Stomach (tissue), 4 donors: ENCODE data around the gene TXNDC11.

Experiments used
- EP300 ChIP-seq: sonication (generic); formaldehyde crosslinking; IDR thresholded peaks from one replicate; pipeline ENCODE4 v1.6.1; 2017; ENCODE audit warnings: antibody characterized with exemption
- POLR2A ChIP-seq, 4 donors: fragments of 450-650 bp; IDR thresholded peaks; one replicate each; pipeline ENCODE4 v1.6.1; 2016; ENCODE audit warnings: antibody characterized with exemption in 4 of 4, control low read depth in 2 of 4, mild to moderate bottlenecking in 1 of 4, moderate library complexity in 1 of 4
- TF ChIP-seq, protein P1 (sequence below), 7 experiments: fragments of 450-650 bp in 4 of 7; fragments of 200-600 bp in 3 of 7; sonication (generic) in 3 of 7; IDR thresholded peaks; one replicate each; pipeline ENCODE4 v1.5.1; 2016 to 2019; ENCODE audit warnings: antibody characterized with exemption in 7 of 7, control low read depth in 2 of 7, mild to moderate bottlenecking in 1 of 7

GRCh38 chr16:11757671-11758545, 15.3 kb upstream of the TXNDC11 start:
- TF ChIP-seq, protein P1, sequence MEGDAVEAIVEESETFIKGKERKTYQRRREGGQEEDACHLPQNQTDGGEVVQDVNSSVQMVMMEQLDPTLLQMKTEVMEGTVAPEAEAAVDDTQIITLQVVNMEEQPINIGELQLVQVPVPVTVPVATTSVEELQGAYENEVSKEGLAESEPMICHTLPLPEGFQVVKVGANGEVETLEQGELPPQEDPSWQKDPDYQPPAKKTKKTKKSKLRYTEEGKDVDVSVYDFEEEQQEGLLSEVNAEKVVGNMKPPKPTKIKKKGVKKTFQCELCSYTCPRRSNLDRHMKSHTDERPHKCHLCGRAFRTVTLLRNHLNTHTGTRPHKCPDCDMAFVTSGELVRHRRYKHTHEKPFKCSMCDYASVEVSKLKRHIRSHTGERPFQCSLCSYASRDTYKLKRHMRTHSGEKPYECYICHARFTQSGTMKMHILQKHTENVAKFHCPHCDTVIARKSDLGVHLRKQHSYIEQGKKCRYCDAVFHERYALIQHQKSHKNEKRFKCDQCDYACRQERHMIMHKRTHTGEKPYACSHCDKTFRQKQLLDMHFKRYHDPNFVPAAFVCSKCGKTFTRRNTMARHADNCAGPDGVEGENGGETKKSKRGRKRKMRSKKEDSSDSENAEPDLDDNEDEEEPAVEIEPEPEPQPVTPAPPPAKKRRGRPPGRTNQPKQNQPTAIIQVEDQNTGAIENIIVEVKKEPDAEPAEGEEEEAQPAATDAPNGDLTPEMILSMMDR (IDR thresholded peaks at IDR 0.05): no peak
- TF ChIP-seq POLR2A (IDR thresholded peaks at IDR 0.05) (no peak), EP300 (no peak)
